ENCODE results near the gene LARGE2.

GRCh38 chr11:45902452-45903380 lies 19.7 kb upstream of the LARGE2 start:
- no peak for TF ChIP-seq SNAI2 (CRISPR knock-in tag; IDR thresholded peaks at IDR 0.05)
- TF ChIP-seq ZNF565 (CRISPR knock-in tag; conservative IDR thresholded peaks at IDR 0.05; ENCODE audit: low read depth): no peak
- TF ChIP-seq PATZ1 (CRISPR knock-in tag; IDR thresholded peaks at IDR 0.05; ENCODE audit: borderline replicate concordance): no peak
- no peak for TF ChIP-seq CREB5 (CRISPR knock-in tag; IDR thresholded peaks at IDR 0.05; ENCODE audit: low read depth)

Data from SK-N-SH treated with all-trans-retinoic acid at 6 μM for 48 hours (cell line).